ENCODE results near the gene ZNF593OS.

The ZNF593OS gene

GRCh38 chr1:26148887-26149286, 22.7 kb downstream of the ZNF593OS start:
- H3K9ac ChIP-seq (ENCODE audit: low read length in 5 of 5), result no peak overlapping the region
- H3K27ac ChIP-seq (ENCODE audit: low read depth, low read length), result no peak overlapping the region
- H3K9me3 ChIP-seq (ENCODE audit: control insufficient read depth in 5 of 5, low read length in 5 of 5), result no peaks in the 10 kb centered on the region
- H3K27me3 ChIP-seq (ENCODE audit: control insufficient read depth in 5 of 5, insufficient read depth in 4 of 5, low read length in 5 of 5), result peaks cover 0 to 8% (median 0%) of the 10 kb centered on the region in 5 donors
- no peaks in the 10 kb centered on the region for H3K36me3 ChIP-seq (ENCODE audit: control insufficient read depth in 5 of 5, insufficient read depth in 5 of 5, low read length in 5 of 5)
- H3K4me1 ChIP-seq (ENCODE audit: control insufficient read depth in 5 of 5, insufficient read depth in 5 of 5, low read length in 5 of 5), result peaks cover 0 to 3% (median 2%) of the 10 kb centered on the region in 5 donors
- H3K4me3 ChIP-seq (ENCODE audit: low read depth in 1 of 5, low read length in 5 of 5), result no peak overlapping the region

- H3K4me1 ChIP-seq (ENCODE audit: control insufficient read depth in 5 of 5, insufficient read depth in 5 of 5, low read length in 5 of 5), result peaks cover 0 to 3% (median 2%) of the 10 kb centered on the region in 5 donors
- no peaks in the 10 kb centered on the region for H3K36me3 ChIP-seq (ENCODE audit: control insufficient read depth in 5 of 5, insufficient read depth in 5 of 5, low read length in 5 of 5)
- peaks cover 0 to 7% (median 0%) of the 10 kb centered on the region in 5 donors for H3K27me3 ChIP-seq (ENCODE audit: control insufficient read depth in 5 of 5, insufficient read depth in 4 of 5, low read length in 5 of 5)
- H3K27ac ChIP-seq (ENCODE audit: low read depth, low read length), result no peak overlapping the region
- no peak overlapping the region for H3K9ac ChIP-seq (ENCODE audit: low read length in 5 of 5)
- no peaks in the 10 kb centered on the region for H3K9me3 ChIP-seq (ENCODE audit: control insufficient read depth in 5 of 5, low read length in 5 of 5)
- H3K4me3 ChIP-seq (ENCODE audit: low read depth in 1 of 5, low read length in 5 of 5), result no peak overlapping the region
Measured at GRCh38 chr1:26145960-26146294, 25.7 kb downstream of the ZNF593OS start.

GRCh38 chr1:26145041-26145959, 26.3 kb downstream of the ZNF593OS start:
- Histone ChIP-seq H3K36me3 (ENCODE audit: control insufficient read depth in 5 of 5, insufficient read depth in 5 of 5, low read length in 5 of 5) (no peaks in the 10 kb centered on the region), H3K27me3 (ENCODE audit: control insufficient read depth in 5 of 5, insufficient read depth in 4 of 5, low read length in 5 of 5) (peaks cover 0 to 7% (median 0%) of the 10 kb centered on the region in 5 donors), H3K4me1 (ENCODE audit: control insufficient read depth in 5 of 5, insufficient read depth in 5 of 5, low read length in 5 of 5) (peaks cover 0 to 3% (median 2%) of the 10 kb centered on the region in 5 donors), H3K27ac (ENCODE audit: low read depth, low read length) (no peak overlapping the region), H3K9me3 (ENCODE audit: control insufficient read depth in 5 of 5, low read length in 5 of 5) (no peaks in the 10 kb centered on the region), H3K4me3 (ENCODE audit: low read depth in 1 of 5, low read length in 5 of 5) (no peak overlapping the region), H3K9ac (ENCODE audit: low read length in 5 of 5) (no peak overlapping the region)

GRCh38 chr1:26142159-26142558, 29.5 kb downstream of the ZNF593OS start:
- no peaks in the 10 kb centered on the region for H3K9me3 ChIP-seq (ENCODE audit: control insufficient read depth in 5 of 5, low read length in 5 of 5)
- H3K4me1 ChIP-seq (ENCODE audit: control insufficient read depth in 5 of 5, insufficient read depth in 5 of 5, low read length in 5 of 5), result peaks cover 0 to 3% (median 2%) of the 10 kb centered on the region in 5 donors
- H3K4me3 ChIP-seq (ENCODE audit: low read depth in 1 of 5, low read length in 5 of 5), result peak overlapping the region in 4 of 5 donors; percentile 6 to 40 (median 36)
- no peaks in the 10 kb centered on the region for H3K36me3 ChIP-seq (ENCODE audit: control insufficient read depth in 5 of 5, insufficient read depth in 5 of 5, low read length in 5 of 5)
- peaks cover 0 to 5% (median 0%) of the 10 kb centered on the region in 5 donors for H3K27me3 ChIP-seq (ENCODE audit: control insufficient read depth in 5 of 5, insufficient read depth in 4 of 5, low read length in 5 of 5)
- H3K27ac ChIP-seq (ENCODE audit: low read depth, low read length), result no peak overlapping the region
- H3K9ac ChIP-seq (ENCODE audit: low read length in 5 of 5), result peak overlapping the region in 1 of 5 donors; percentile 6

GRCh38 chr1:26138974-26139558, 32.6 kb downstream of the ZNF593OS start:
- Histone ChIP-seq H3K4me1 (ENCODE audit: control insufficient read depth in 5 of 5, insufficient read depth in 5 of 5, low read length in 5 of 5) (no peaks in the 10 kb centered on the region), H3K27ac (ENCODE audit: low read depth, low read length) (no peak overlapping the region), H3K36me3 (ENCODE audit: control insufficient read depth in 5 of 5, insufficient read depth in 5 of 5, low read length in 5 of 5) (no peaks in the 10 kb centered on the region), H3K9me3 (ENCODE audit: control insufficient read depth in 5 of 5, low read length in 5 of 5) (no peaks in the 10 kb centered on the region), H3K9ac (ENCODE audit: low read length in 5 of 5) (no peak overlapping the region), H3K27me3 (ENCODE audit: control insufficient read depth in 5 of 5, insufficient read depth in 4 of 5, low read length in 5 of 5) (peaks cover 0 to 2% (median 0%) of the 10 kb centered on the region in 5 donors), H3K4me3 (ENCODE audit: low read depth in 1 of 5, low read length in 5 of 5) (no peak overlapping the region)

GRCh38 chr1:26134466-26134865, 37.2 kb downstream of the ZNF593OS start:
- no peaks in the 10 kb centered on the region for H3K9me3 ChIP-seq (ENCODE audit: control insufficient read depth in 5 of 5, low read length in 5 of 5)
- no peak overlapping the region for H3K9ac ChIP-seq (ENCODE audit: low read length in 5 of 5)
- H3K4me1 ChIP-seq (ENCODE audit: control insufficient read depth in 5 of 5, insufficient read depth in 5 of 5, low read length in 5 of 5), result no peaks in the 10 kb centered on the region
- H3K4me3 ChIP-seq (ENCODE audit: low read depth in 1 of 5, low read length in 5 of 5), result no peak overlapping the region
- no peak overlapping the region for H3K27ac ChIP-seq (ENCODE audit: low read depth, low read length)
- H3K36me3 ChIP-seq (ENCODE audit: control insufficient read depth in 5 of 5, insufficient read depth in 5 of 5, low read length in 5 of 5), result no peaks in the 10 kb centered on the region
- peaks cover 0 to 3% (median 0%) of the 10 kb centered on the region in 5 donors for H3K27me3 ChIP-seq (ENCODE audit: control insufficient read depth in 5 of 5, insufficient read depth in 4 of 5, low read length in 5 of 5)

GRCh38 chr1:26132834-26133167, 38.8 kb downstream of the ZNF593OS start:
- no peak overlapping the region for H3K4me3 ChIP-seq (ENCODE audit: low read depth in 1 of 5, low read length in 5 of 5)
- no peaks in the 10 kb centered on the region for H3K9me3 ChIP-seq (ENCODE audit: control insufficient read depth in 5 of 5, low read length in 5 of 5)
- H3K36me3 ChIP-seq (ENCODE audit: control insufficient read depth in 5 of 5, insufficient read depth in 5 of 5, low read length in 5 of 5), result no peaks in the 10 kb centered on the region
- no peak overlapping the region for H3K27ac ChIP-seq (ENCODE audit: low read depth, low read length)
- peaks cover 0 to 3% (median 0%) of the 10 kb centered on the region in 5 donors for H3K27me3 ChIP-seq (ENCODE audit: control insufficient read depth in 5 of 5, insufficient read depth in 4 of 5, low read length in 5 of 5)
- no peak overlapping the region for H3K9ac ChIP-seq (ENCODE audit: low read length in 5 of 5)
- H3K4me1 ChIP-seq (ENCODE audit: control insufficient read depth in 5 of 5, insufficient read depth in 5 of 5, low read length in 5 of 5), result peaks cover 0 to 3% (median 2%) of the 10 kb centered on the region in 5 donors

- no peaks in the 10 kb centered on the region for H3K9me3 ChIP-seq (ENCODE audit: control insufficient read depth in 5 of 5, low read length in 5 of 5)
- peaks cover 0 to 3% (median 0%) of the 10 kb centered on the region in 5 donors for H3K27me3 ChIP-seq (ENCODE audit: control insufficient read depth in 5 of 5, insufficient read depth in 4 of 5, low read length in 5 of 5)
- H3K27ac ChIP-seq (ENCODE audit: low read depth, low read length), result no peak overlapping the region
- no peak overlapping the region for H3K4me3 ChIP-seq (ENCODE audit: low read depth in 1 of 5, low read length in 5 of 5)
- peaks cover 0 to 7% (median 7%) of the 10 kb centered on the region in 5 donors for H3K4me1 ChIP-seq (ENCODE audit: control insufficient read depth in 5 of 5, insufficient read depth in 5 of 5, low read length in 5 of 5)
- H3K36me3 ChIP-seq (ENCODE audit: control insufficient read depth in 5 of 5, insufficient read depth in 5 of 5, low read length in 5 of 5), result no peaks in the 10 kb centered on the region
- H3K9ac ChIP-seq (ENCODE audit: low read length in 5 of 5), result no peak overlapping the region
Measured at GRCh38 chr1:26132128-26132833, 39.4 kb downstream of the ZNF593OS start.

GRCh38 chr1:26130695-26131094, 40.9 kb downstream of the ZNF593OS start:
- Histone ChIP-seq H3K36me3 (ENCODE audit: control insufficient read depth in 5 of 5, insufficient read depth in 5 of 5, low read length in 5 of 5) (no peaks in the 10 kb centered on the region), H3K27ac (ENCODE audit: low read depth, low read length) (no peak overlapping the region), H3K9ac (ENCODE audit: low read length in 5 of 5) (no peak overlapping the region), H3K4me1 (ENCODE audit: control insufficient read depth in 5 of 5, insufficient read depth in 5 of 5, low read length in 5 of 5) (peaks cover 0 to 17% (median 10%) of the 10 kb centered on the region in 5 donors), H3K27me3 (ENCODE audit: control insufficient read depth in 5 of 5, insufficient read depth in 4 of 5, low read length in 5 of 5) (peaks cover 0 to 3% (median 0%) of the 10 kb centered on the region in 5 donors), H3K4me3 (ENCODE audit: low read depth in 1 of 5, low read length in 5 of 5) (no peak overlapping the region), H3K9me3 (ENCODE audit: control insufficient read depth in 5 of 5, low read length in 5 of 5) (no peaks in the 10 kb centered on the region)

GRCh38 chr1:26129778-26130177, 41.9 kb downstream of the ZNF593OS start:
- Histone ChIP-seq H3K36me3 (ENCODE audit: control insufficient read depth in 5 of 5, insufficient read depth in 5 of 5, low read length in 5 of 5) (no peaks in the 10 kb centered on the region), H3K27me3 (ENCODE audit: control insufficient read depth in 5 of 5, insufficient read depth in 4 of 5, low read length in 5 of 5) (peaks cover 0 to 3% (median 0%) of the 10 kb centered on the region in 5 donors), H3K9ac (ENCODE audit: low read length in 5 of 5) (no peak overlapping the region), H3K27ac (ENCODE audit: low read depth, low read length) (no peak overlapping the region), H3K4me1 (ENCODE audit: control insufficient read depth in 5 of 5, insufficient read depth in 5 of 5, low read length in 5 of 5) (peaks cover 0 to 17% (median 10%) of the 10 kb centered on the region in 5 donors), H3K9me3 (ENCODE audit: control insufficient read depth in 5 of 5, low read length in 5 of 5) (no peaks in the 10 kb centered on the region), H3K4me3 (ENCODE audit: low read depth in 1 of 5, low read length in 5 of 5) (no peak overlapping the region)

Data from subcutaneous abdominal adipose tissue (tissue), 5 donors.